GM21423 (cell line): ENCODE data around the gene TRAF2.
"Not testable (repeated sequence)": the region's sequence is repeated elsewhere in the genome, so short reads cannot be mapped to it uniquely, and the experiment has no call there.

Experiments
- ATAC-seq: cut with Tn5 transposase; IDR thresholded peaks from one replicate; pipeline ENCODE4 v1.9.1; 2021; ENCODE audit warnings: mild to moderate bottlenecking, moderate library complexity; ENCODE audit not compliant: unreplicated experiment

The TRAF2 gene, protein sequence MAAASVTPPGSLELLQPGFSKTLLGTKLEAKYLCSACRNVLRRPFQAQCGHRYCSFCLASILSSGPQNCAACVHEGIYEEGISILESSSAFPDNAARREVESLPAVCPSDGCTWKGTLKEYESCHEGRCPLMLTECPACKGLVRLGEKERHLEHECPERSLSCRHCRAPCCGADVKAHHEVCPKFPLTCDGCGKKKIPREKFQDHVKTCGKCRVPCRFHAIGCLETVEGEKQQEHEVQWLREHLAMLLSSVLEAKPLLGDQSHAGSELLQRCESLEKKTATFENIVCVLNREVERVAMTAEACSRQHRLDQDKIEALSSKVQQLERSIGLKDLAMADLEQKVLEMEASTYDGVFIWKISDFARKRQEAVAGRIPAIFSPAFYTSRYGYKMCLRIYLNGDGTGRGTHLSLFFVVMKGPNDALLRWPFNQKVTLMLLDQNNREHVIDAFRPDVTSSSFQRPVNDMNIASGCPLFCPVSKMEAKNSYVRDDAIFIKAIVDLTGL

GRCh38 chr9:136885950-136886578 is at the start of gene TRAF2:
Gene TRAF2, plus strand, starts transcription at chr9:136886516. Its CDS starts 12,225 bp downstream, at chr9:136898741.
- peak; percentile 74 for ATAC-seq

DNA sequence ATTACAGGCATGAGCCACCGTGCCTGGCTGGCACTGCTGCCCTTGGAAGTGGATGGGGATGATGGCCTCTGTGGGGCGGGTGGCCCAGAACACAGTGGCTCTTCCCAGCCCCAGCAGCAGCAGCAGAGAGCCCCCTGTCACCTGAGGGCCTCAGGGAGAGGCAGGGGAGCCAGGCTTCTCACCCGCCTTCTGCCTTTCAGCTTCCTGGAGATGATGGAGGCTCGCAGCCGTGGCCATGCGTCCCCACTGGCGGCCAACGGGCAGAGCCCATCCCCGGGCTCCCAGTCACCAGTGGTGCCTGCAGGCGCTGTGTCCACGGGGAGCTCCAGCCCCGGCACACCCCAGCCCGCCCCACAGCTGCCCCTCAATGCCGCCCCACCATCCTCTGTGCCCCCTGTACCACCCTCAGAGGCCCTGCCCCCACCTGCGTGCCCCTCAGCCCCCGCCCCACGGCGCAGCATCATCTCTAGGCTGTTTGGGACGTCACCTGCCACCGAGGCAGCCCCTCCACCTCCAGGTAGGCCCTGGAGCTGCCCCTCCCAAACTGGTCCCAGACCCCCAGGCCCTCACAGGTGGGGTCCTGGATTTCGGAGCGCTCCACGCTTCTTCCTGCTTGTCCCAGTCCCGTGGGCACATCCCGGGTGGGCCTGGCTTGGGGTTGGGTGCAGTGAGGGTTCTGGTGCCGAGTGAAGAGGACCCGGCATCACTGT is 49.0 kb upstream of the TRAF2 start:
- no peak for ATAC-seq

GRCh38 chr9:136837856-136838277 is 48.4 kb upstream of the TRAF2 start:
- ATAC-seq, result not testable (repeated sequence)

GRCh38 chr9:136838314-136839228 is 47.7 kb upstream of the TRAF2 start:
- ATAC-seq, result no peak

GRCh38 chr9:136839229-136840139 is 46.8 kb upstream of the TRAF2 start:
- no peak for ATAC-seq

DNA sequence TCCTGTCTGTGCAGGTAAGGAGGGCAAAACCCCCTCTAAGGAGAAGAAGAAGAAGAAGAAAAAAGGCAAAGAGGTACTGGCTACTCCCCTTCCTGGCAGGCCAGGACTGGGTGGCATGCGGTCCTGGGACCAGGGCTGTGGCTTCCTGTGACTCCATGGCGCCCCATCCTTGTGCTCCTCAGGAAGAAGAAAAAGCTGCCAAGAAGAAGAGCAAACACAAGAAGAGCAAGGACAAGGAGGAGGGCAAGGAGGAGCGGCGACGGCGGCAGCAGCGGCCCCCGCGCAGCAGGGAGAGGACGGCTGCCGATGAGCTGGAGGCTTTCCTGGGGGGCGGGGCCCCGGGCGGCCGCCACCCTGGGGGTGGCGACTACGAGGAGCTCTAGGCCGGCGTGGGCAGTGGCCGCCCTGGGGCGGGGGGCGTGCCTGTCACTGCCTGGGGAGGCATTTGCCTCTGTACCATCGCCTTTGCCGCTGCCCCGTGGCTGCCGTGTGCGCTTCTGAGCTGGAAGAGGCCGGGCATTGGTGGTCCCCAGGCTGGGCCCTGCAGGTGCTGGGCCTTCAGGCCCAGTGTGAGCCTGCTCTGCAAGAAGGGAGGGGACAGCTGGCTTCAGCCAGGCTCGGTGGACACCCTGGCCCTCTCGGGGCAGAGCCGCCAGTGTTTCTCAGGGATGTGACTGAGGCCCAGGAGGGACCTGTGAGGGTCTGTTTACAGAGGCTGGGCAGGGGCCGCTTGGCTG is 46.0 kb upstream of the TRAF2 start:
- ATAC-seq, result no peak

GRCh38 chr9:136840877-136841645 is 45.3 kb upstream of the TRAF2 start:
- ATAC-seq, result no peak

DNA sequence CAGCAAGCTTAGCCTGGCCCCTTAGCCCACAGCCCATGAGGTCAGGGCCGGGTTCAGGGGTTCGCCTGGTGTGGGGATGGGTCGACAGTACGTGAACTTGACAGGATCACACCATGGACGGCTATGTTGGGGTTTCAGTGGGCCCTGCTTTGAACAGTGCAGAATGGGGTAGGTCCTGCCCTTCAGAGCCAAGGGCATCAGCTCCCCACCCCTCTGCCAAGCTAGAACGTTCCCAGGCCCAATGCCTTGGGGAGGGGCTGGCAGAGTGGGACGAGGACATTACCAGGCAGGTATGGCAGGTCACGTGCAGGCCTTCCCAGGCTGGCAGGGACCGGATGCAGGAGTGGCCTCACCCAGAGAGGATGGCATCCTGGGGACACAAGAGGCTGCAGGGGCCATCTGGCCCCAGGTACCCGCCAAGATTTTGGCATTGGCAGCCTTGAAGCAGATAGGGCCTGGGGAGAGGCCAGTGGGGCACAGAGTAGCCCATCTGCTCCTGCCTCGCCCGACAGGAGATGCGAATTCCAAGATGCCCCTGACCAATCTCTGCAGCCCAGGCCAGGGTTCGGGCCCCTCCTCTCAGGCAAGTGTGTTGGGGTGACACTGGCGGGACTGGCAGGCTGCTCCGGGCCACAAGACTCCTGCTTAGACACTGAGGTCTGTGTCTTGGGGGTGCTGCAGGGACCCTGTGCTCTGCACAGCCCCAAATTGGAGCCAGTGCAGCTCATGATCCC is 44.5 kb upstream of the TRAF2 start:
- ATAC-seq, result not testable (repeated sequence)

GRCh38 chr9:136842380-136842948 is 43.9 kb upstream of the TRAF2 start, which contains the start of gene AJM1:
Gene AJM1, plus strand, starts transcription at chr9:136842478. Its CDS starts 1,937 bp downstream, at chr9:136844415.
- peak; percentile 64 for ATAC-seq

DNA sequence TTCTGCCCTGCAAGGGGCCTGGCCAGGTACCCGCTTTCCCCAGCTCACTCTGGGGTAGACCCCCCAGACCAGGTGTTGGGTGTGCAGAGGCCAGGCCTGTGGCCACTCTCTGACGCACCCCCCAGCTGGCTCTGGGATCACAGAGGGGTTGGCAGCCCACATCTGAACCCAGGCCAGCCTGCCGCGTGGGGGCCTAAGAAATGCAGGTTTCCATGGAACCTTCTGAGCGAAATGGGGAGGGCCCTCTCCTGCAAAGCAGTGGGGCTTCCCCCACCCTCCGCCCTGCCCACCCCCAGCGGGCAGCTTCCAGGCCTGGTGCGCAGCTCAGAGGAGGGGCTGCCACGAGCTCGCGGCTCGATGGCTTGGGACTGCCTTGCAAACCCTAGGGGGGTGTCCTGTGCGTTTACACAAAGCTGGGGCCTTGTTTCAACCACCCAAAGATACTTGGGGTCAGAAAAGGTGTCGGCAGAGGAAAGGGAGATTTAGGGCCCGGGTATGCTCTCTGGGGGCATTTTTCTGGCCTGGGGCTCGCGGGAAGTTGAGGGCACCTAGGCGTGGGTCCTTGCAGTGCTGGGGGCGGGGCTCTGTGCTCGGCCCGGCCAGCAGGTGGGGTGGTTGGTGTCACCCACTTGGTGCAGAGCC is 43.0 kb upstream of the TRAF2 start:
- ATAC-seq, result not testable (repeated sequence)

DNA sequence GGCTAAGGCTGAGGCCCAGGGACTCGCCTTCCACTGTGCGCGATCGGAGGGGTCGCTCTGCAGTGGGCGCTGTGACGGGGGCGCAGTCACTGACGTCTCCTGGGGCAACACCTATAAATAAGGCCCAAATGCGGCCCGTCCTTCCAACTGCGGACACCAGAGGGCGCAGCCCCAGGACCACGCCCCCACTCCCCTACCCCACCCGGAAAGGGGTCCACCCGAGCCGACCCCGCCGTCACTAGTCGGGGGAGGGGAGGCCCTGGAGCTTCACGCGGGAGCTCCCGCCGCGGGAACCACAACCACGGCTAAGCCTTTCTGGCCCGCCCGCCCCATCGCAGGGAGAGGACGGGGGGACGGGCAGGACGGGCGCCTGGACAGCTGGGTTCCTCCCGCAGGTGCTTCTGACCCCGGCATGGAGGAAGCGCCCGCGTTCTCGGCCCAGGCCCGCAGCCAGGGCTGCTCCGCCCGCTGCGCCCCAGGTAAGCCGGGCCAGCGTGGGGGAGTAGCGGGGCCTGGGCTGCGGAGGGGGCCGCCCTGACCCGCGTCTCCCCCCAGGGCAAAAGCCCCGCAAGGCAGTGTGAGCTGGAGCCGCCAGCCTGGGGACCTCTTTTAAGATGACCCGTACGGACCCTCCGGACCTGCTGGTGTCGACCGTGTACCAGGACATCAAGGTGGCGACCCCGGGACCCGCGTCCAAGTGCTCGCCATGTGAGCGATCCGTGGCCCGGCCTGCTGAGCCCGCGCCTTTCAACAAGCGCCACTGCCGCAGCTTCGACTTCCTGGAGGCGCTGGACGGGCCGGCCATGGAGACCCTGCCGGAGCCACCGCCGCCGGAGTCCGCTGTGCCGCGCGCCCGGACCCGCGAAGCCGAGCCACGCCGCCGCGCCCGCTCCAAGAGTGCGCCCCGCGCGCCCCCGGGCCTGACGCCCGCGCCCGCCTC is 42.2 kb upstream of the TRAF2 start:
- ATAC-seq, result not testable (repeated sequence)

- ATAC-seq, result no peak
These were observed 41.4 kb upstream of the TRAF2 start for GRCh38 chr9:136844761-136845464.

DNA sequence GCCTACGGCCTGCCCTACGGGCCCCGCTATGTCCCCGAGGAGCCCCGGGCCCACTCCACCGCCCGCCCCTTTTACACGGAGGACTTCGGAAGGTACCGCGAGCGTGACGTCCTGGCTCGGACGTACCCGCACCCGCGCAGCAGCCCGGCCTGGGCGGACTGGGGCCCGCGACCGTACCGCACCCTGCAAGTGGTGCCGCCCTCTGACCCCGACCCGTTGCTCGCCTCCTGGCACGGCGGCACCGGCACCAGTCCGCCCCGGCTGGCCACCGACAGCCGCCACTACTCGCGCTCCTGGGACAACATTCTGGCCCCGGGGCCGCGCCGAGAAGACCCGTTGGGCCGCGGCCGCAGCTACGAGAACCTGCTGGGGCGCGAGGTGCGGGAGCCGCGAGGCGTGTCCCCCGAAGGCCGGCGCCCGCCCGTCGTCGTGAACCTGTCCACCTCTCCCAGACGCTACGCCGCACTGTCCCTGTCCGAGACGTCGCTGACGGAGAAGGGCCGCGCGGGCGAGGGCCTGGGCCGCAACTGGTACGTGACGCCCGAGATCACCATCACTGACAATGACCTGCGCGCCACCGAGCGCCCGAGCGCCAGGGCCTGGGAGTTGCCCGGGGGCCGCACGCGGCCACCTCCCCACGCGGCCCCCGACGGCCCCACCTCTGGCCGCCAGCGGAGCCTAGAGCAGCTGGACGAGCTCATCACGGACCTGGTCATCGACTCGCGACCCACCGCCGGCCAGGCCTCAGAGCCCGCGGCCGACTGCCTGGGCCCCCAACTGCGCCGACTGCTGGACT is 40.7 kb upstream of the TRAF2 start:
- ATAC-seq, result no peak
